Measurements from ENCODE around the gene HOXB4. TPM values are rescaled to one million over a fixed set of nuclear protein-coding genes. Genes with fewer than 3 reads are reported as not detected.

The HOXB4 gene
- total RNA-seq, 4 donors from 2014 or later = 0.42 to 2.9 (median 1.4) TPM

DNA sequence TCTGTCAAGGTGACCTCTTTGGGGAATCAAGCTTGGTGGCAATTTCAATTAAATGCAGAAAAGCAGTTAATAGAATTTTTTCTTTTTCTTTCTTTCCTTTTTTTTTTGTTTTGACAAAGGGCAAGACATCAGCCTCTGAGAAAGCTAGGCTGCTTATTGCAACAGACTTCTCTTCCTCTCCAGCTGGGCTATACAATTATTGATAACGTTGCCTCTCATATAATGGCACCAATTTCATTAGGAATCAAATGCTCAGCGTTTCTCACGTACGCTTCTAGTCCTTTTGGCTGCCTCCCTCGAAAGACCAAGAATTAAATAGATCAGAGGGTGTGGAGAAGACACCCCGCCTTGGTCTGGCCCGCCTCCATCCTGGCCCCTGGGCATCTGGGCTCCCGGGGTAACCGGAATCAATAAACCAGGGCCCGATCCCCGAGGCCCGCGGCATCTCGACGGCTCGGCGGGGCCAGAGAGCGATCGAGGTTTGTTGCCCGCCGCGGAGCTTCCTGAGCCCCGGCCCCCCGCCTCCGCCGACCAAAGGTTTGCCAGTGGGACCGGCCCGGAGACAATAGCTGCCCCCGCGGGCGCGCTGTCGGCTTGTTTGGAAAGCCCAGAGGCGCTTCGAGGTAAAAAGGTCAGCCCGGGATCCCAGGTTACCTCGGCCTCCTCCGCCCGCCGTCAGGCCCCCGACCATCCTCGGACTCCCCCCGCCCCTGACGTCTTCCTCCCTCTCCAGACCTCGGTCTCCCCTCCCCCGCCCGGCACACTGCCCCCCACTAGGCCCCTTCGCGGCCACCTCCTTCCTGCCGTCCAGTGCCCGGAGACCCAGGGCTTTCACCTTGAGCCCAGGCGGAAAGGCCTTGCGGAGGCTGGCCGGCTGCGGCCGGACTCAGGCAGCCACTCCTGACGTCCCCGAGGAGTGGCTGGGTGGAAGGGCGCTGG lies 51.3 kb downstream of the HOXB4 start:
- intact Hi-C loops (cut with DNase I; ENCODE audit: low total_unique reads) = no loop called here
- 28 to 37% methylated on average over 47 to 59 of the region's 59 CpGs for WGBS, 2 donors
- H3K4me3 ChIP-seq (ENCODE audit: low read depth, poor library complexity, severe bottlenecking) = no peak overlapping the region
- no peak for DNase-seq (ENCODE audit: low spot score in 2 of 2)
- TF ChIP-seq, protein P1, sequence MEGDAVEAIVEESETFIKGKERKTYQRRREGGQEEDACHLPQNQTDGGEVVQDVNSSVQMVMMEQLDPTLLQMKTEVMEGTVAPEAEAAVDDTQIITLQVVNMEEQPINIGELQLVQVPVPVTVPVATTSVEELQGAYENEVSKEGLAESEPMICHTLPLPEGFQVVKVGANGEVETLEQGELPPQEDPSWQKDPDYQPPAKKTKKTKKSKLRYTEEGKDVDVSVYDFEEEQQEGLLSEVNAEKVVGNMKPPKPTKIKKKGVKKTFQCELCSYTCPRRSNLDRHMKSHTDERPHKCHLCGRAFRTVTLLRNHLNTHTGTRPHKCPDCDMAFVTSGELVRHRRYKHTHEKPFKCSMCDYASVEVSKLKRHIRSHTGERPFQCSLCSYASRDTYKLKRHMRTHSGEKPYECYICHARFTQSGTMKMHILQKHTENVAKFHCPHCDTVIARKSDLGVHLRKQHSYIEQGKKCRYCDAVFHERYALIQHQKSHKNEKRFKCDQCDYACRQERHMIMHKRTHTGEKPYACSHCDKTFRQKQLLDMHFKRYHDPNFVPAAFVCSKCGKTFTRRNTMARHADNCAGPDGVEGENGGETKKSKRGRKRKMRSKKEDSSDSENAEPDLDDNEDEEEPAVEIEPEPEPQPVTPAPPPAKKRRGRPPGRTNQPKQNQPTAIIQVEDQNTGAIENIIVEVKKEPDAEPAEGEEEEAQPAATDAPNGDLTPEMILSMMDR (IDR thresholded peaks at IDR 0.05) = no peak
- no peak for TF ChIP-seq POLR2A (IDR thresholded peaks at IDR 0.05)

MicroRNA genes within 50 kb of the gene (microRNA counts, 767-probe panel; counts per million panel counts)
- 358 to 7,572 counts per million in 2 donors for microRNA hsa-miR-10a-5p

Other genes with a start within 250 kb of the HOXB4 start
- 1 to 10 TPM in 1 of 4 donors, under 1 TPM in 1, not detected in 2; 0.99 to 1.2 TPM for gene SKAP1, start 148.1 kb downstream of the HOXB4 start, total RNA-seq
- gene HOXB1, start 47.3 kb downstream of the HOXB4 start, total RNA-seq = under 1 TPM in 2 of 4 donors, not detected in 2; 0.19 to 0.52 TPM
- gene HOXB2, start 33.2 kb downstream of the HOXB4 start, total RNA-seq = 10 to 100 TPM in 3 of 4 donors, 1 to 10 TPM in 1; 5.8 to 34.9 (median 20.9) TPM
- gene HOXB3, start 11.9 kb upstream of the HOXB4 start, total RNA-seq = 10 to 100 TPM in 1 of 4 donors, 1 to 10 TPM in 2, under 1 TPM in 1; 0.97 to 14.1 (median 3.9) TPM
- under 1 TPM in 2 of 4 donors, not detected in 2; 0.15 to 0.55 TPM for gene HOXB5, start 15.4 kb upstream of the HOXB4 start, total RNA-seq
- 1 to 10 TPM in 1 of 4 donors, under 1 TPM in 3; 0.27 to 4.6 (median 0.45) TPM for gene HOXB6, start 26.6 kb upstream of the HOXB4 start, total RNA-seq
- 10 to 100 TPM in 1 of 4 donors, 1 to 10 TPM in 3; 1.3 to 11.5 (median 5.3) TPM for gene HOXB7, start 32.7 kb upstream of the HOXB4 start, total RNA-seq
- 1 to 10 TPM in 1 of 4 donors, not detected in 3; 1.4 TPM for gene HOXB8, start 36.9 kb upstream of the HOXB4 start, total RNA-seq
- gene HOXB9, start 48.0 kb upstream of the HOXB4 start, total RNA-seq = under 1 TPM in 2 of 4 donors, not detected in 2; 0.07 to 0.29 TPM
- not detected for gene PRAC1, start 144.2 kb upstream of the HOXB4 start, total RNA-seq
- not detected for gene PRAC2, start 144.8 kb upstream of the HOXB4 start, total RNA-seq
- gene HOXB13, start 150.4 kb upstream of the HOXB4 start, total RNA-seq = under 1 TPM in 3 of 4 donors, not detected in 1; 0.07 to 0.84 (median 0.08) TPM
- not detected for gene TTLL6, start 238.9 kb upstream of the HOXB4 start, total RNA-seq

Data from lower leg skin (tissue), 4 donors.